Transverse colon (tissue), 3 donors: ENCODE measurements around the gene FXN.

Experiments
- CTCF ChIP-seq, 5 experiments: fragments of 200-600 bp in 3 of 5; fragments of 450-650 bp in 2 of 5; sonication (generic) in 3 of 5; IDR thresholded peaks; 1 replicate in 2 of 5; 2 replicates in 3 of 5; pipeline ENCODE4 v1.5.1; 2016 to 2017; ENCODE audit warnings: antibody characterized with exemption in 5 of 5, inconsistent platforms in 3 of 5, mild to moderate bottlenecking in 2 of 5, moderate library complexity in 1 of 5
- POLR2A ChIP-seq: fragments of 450-650 bp; IDR thresholded peaks from one replicate; pipeline ENCODE4 v1.6.1; 2016; ENCODE audit warnings: antibody characterized with exemption, mild to moderate bottlenecking, moderate library complexity

DNA sequence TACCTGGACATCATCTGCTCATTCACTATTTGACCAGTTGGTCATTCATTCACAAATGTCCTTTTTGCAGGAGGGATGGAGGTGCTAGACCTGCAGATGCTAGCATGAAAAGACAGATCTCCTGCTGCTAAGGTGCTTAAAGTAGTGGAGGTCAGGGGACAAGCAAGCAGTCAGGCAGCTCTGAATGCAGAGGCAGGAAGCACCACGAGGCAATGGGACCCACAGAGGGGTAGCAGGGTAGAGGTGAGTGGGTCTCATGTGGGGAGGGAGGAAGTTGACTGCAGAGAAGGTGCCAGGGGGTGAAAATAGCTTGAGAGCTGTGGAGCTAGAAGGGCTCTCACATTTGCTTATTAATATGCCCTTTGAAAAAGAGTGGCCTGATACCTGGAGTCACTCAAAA lies 25.2 kb downstream of the FXN start:
- TF ChIP-seq POLR2A (no peak), CTCF (IDR thresholded peaks at IDR 0.05) (no peak)
